ENCODE results near the gene OS9.
"Not testable (repeated sequence)": the region's sequence is repeated elsewhere in the genome, so short reads cannot be mapped to it uniquely, and the experiment has no call there.

The OS9 gene

GRCh38 chr12:57695770-57696432 is 2.0 kb downstream of the OS9 start:
- DNase-seq (ENCODE audit: low read depth), result no peak

DNA sequence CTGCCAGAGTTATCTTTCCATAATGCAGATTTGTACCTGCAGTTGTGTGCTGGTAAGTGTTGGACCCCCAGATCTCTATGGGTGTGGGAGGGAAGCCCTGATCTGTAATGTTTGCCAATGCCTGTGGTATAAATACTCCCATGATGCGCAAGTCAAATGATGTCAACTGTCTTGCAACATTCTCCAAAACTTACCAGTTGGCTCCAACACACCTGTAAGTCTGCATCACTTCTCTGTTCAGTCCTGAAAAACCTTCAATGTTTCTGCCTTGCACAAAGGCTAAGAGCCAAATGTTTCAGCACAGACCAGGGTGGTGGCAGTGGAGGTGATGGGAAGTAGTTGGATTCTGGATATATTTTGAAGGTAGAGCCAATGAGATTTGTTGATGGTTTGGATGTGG is 3.1 kb downstream of the OS9 start:
- no peak for DNase-seq (ENCODE audit: low read depth)

- DNase-seq (ENCODE audit: low read depth), result no peak
Observed at GRCh38 chr12:57698414-57698813, 4.5 kb downstream of the OS9 start.

DNA sequence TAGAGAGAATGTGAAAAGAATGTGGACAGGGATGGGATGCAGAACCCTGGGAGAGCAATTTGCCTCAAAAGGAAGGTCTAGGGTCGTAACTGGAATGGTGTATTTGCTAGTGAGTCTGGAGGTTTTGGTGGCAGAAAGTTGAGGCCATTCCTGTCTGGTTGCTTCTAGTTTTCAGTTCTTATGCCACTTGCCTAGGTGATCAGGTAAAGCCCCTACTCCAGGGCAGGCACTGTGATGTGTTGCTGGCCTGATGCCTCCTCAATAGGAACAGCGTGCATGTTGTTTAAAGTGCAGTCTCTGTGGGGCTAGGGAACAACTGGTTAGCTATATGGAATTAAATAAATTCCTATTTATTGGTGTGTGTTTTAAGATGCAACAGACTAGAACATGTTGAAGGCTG is 6.4 kb downstream of the OS9 start:
- no peak for DNase-seq (ENCODE audit: low read depth)

DNA sequence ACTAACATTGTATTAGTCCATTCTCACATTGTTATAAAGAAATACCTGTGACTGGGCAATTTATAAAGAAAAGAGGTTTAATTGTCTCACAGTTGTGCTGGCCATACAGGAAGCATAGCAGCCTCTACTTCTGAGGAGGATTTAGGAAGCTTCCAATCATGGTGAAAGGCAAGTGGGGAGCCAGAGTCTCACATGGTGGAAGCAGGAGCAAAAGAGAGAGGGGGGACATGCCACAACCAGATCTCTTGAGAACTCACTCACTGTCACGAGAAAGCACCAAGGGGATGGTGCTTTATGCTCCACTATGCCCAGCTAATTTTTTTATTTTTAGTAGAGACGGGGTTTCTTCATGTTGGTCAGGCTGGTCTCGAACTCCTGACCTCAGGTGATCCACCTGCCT is 13.3 kb downstream of the OS9 start:
- DNase-seq (ENCODE audit: low read depth), result no peak

- no peak for DNase-seq (ENCODE audit: low read depth)
Observed at GRCh38 chr12:57708296-57708695, 14.4 kb downstream of the OS9 start.

DNA sequence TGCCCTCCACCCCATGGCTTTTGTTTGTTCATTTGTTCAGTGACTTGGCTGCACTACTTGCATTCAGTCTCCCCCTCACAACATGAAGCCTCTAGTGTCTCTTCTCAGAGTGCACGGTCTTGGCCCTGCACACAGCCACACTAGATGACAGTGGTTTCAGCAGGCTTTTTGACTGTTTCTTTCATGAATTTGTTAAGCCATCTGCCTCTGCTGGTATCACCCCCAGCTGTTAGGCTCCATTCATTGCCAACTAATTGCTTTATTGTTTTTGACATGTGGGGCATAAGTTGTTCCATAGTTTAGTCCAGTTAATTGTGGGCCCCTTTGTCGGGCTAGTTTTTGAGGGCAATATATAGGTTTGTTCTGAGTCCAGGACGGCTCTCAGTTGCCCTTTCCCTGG is 18.8 kb downstream of the OS9 start:
- no peak for DNase-seq (ENCODE audit: low read depth)

- DNase-seq (ENCODE audit: low read depth), result no peak
Observed at GRCh38 chr12:57713209-57713608, 19.3 kb downstream of the OS9 start.

DNA sequence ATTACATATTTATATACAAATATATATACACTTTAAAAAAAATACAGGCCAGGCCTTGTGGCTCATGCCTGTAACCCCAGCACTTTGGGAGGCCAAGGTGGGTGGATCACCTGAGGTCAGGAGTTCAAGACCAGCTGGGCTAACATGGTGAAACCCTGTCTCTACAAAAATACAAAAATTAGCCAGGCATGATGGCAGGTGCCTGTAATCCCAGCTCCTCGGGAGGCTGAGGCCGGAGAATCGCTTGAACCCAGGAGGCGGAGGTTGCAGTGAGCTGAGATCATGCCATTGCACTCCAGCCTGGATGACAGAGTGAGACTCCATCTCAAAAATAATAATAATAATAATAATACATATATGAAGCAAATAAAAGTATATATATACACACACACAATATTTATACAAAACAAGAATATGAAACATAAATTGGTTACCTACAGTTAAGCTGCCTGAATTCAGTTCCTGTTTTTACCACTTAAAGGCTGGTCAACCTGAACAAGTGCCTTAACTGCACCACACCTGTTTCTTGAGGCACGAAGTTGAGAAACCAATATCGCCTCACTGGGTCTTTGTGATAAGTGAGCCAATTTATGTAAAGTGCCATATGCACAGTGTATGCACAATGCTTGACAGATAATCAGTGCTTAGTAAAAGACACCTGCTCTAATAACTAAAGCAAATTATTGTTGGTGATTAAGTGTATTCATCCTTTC is 21.3 kb downstream of the OS9 start:
- not testable (repeated sequence) for DNase-seq (ENCODE audit: low read depth)

- DNase-seq (ENCODE audit: low read depth), result no peak
Observed at GRCh38 chr12:57715786-57716185, 21.9 kb downstream of the OS9 start.

DNA sequence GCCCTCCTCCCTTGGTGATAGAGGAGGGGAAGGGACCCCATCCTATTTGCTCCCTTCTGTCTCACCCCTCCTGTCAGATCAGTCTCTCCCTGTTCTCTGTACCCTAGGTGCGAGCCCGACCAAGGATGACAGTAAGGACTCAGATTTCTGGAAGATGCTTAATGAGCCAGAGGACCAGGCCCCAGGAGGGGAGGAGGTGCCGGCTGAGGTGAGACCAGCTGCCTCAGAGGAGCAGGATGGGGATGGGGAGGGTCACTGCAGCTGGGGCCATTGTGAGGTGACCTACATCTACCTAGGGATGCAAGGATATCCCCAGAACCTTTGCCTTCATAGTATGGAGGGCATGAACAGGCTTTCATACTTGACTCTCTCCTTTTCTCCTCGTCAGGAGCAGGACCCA is 22.4 kb downstream of the OS9 start:
- DNase-seq (ENCODE audit: low read depth), result no peak

GRCh38 chr12:57717131-57717530 is 23.2 kb downstream of the OS9 start:
- DNase-seq (ENCODE audit: low read depth), result no peak

DNA sequence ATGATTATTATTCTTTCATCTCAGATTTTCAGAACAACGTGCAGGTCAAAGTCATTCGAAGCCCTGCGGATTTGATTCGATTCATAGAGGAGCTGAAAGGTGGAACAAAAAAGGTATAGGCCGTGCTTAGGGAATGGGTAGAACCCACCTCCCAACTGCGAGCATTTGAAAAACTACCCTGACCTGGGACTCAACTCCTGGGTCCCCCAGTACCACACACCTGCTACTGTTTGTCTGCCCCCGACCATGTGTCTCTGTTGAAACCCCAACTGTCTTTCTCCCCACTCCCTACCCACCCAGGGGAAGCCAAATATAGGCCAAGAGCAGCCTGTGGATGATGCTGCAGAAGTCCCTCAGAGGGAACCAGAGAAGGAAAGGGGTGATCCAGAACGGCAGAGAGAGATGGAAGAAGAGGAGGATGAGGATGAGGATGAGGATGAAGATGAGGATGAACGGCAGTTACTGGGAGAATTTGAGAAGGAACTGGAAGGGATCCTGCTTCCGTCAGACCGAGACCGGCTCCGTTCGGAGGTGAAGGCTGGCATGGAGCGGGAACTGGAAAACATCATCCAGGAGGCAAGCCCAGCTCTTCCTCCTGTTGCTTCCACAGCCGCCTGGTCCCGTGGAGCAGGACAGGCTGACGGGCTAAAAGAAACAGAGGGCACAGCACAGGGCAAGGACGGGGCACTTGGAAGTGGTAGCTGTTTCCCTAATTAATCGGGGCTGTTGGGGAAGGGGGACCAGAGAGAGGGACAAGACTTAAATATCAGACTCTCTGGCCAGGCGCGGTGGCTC is 24.1 kb downstream of the OS9 start:
- DNase-seq (ENCODE audit: low read depth), result no peak

GRCh38 chr12:57718641-57719528 is 25.0 kb downstream of the OS9 start:
- DNase-seq (ENCODE audit: low read depth), result no peak

- DNase-seq (ENCODE audit: low read depth), result no peak
Observed at GRCh38 chr12:57719777-57720605, 26.1 kb downstream of the OS9 start.

- DNase-seq (ENCODE audit: low read depth), result no peak
Observed at GRCh38 chr12:57720606-57721595, 27.0 kb downstream of the OS9 start.

- not testable (repeated sequence) for DNase-seq (ENCODE audit: low read depth)
Observed at GRCh38 chr12:57721846-57722608, 28.1 kb downstream of the OS9 start.

- DNase-seq (ENCODE audit: low read depth), result no peak
Observed at GRCh38 chr12:57722716-57723629, 29.0 kb downstream of the OS9 start.
